ENCODE results near the gene MARK2. TPM values are rescaled to one million over a fixed set of nuclear protein-coding genes. Genes with fewer than 3 reads are reported as not detected.

The MARK2 gene
- total RNA-seq, 2 experiments from 2014 or later: 24.3 to 24.9 TPM

GRCh38 chr11:63917692-63918506 lies 79.0 kb downstream of the MARK2 start:
- intact Hi-C loops (cut with DNase I, micrococcal nuclease): loop anchor here in 1 of 2 experiments (1.0 to 5.0 kb wide), 4 partner anchors 20 to 229 kb away; no protein-coding TSS in a partner anchor
- Mint-ChIP-seq H3K27ac (no peak overlapping the region), H3K4me1 (peaks cover 12% of the 10 kb centered on the region), H3K9me3 (ENCODE audit: low read depth) (no peaks in the 10 kb centered on the region), H3K27me3 (peaks cover 3% of the 10 kb centered on the region), H3K36me3 (ENCODE audit: low read depth) (no peaks in the 10 kb centered on the region), H3K4me3 (peak overlapping the region; percentile 55)
- ChIA-PET CTCF (interaction anchor here (0.8 to 1.5 kb wide), 5 partner anchors 11 to 150 kb away, joined by 3 to 5 read pairs (median 3); partner anchors contain the start of gene MARK2), POLR2A (no interaction called here)
- ATAC-seq (peak; percentile 37), DNase-seq (peak; percentile 65)

- POLR2A ChIA-PET: no interaction called here
- H3K4me3 Mint-ChIP-seq: no peak overlapping the region
Measured at GRCh38 chr11:63918507-63919191, 79.7 kb downstream of the MARK2 start.

GRCh38 chr11:63919267-63920125 lies 80.6 kb downstream of the MARK2 start:
- Mint-ChIP-seq H3K4me1 (peaks cover 12% of the 10 kb centered on the region), H3K9me3 (ENCODE audit: low read depth) (no peaks in the 10 kb centered on the region), H3K27ac (no peak overlapping the region), H3K36me3 (ENCODE audit: low read depth) (no peaks in the 10 kb centered on the region), H3K4me3 (no peak overlapping the region), H3K27me3 (peaks cover 3% of the 10 kb centered on the region)
- DNase-seq (no peak), ATAC-seq (no peak)
- ChIA-PET POLR2A (no interaction called here), CTCF (interaction anchor here (0.8 to 2.2 kb wide), 5 partner anchors 17 to 82 kb away, joined by 3 to 7 read pairs (median 4); partner anchors contain the start of gene MARK2)
- intact Hi-C loops (cut with DNase I, micrococcal nuclease): loop anchor here in 1 of 2 experiments (5.0 kb wide), 1 partner anchor 228 kb away; no protein-coding TSS in a partner anchor

More at GRCh38 chr11:63918507-63919191, 79.7 kb downstream of the MARK2 start:
- CTCF ChIA-PET: interaction anchor here (1.4 to 1.5 kb wide), 2 partner anchors 81 to 83 kb away, joined by 3 to 4 read pairs; no protein-coding TSS in a partner anchor
- Mint-ChIP-seq H3K27me3 (peaks cover 3% of the 10 kb centered on the region), H3K9me3 (ENCODE audit: low read depth) (no peaks in the 10 kb centered on the region), H3K4me1 (peaks cover 12% of the 10 kb centered on the region), H3K27ac (no peak overlapping the region), H3K36me3 (ENCODE audit: low read depth) (no peaks in the 10 kb centered on the region)
- intact Hi-C loops (cut with DNase I, micrococcal nuclease): loop anchor here in 1 of 2 experiments (5.0 kb wide), 1 partner anchor 229 kb away; no protein-coding TSS in a partner anchor
- DNase-seq (no peak), ATAC-seq (no peak)

- Mint-ChIP-seq H3K4me1 (peaks cover 11% of the 10 kb centered on the region), H3K9me3 (ENCODE audit: low read depth) (no peaks in the 10 kb centered on the region), H3K36me3 (ENCODE audit: low read depth) (no peaks in the 10 kb centered on the region), H3K27ac (no peak overlapping the region), H3K27me3 (no peaks in the 10 kb centered on the region), H3K4me3 (no peak overlapping the region)
- CTCF ChIA-PET: interaction anchor here (0.6 to 2.2 kb wide), 6 partner anchors 16 to 126 kb away, joined by 3 to 7 read pairs (median 4); partner anchors contain the start of gene MARK2
- POLR2A ChIA-PET: no interaction called here
- intact Hi-C loops (cut with DNase I, micrococcal nuclease): no loop called here
- DNase-seq (no peak), ATAC-seq (no peak)
Measured at GRCh38 chr11:63920126-63920938, 81.4 kb downstream of the MARK2 start.

- H3K4me1 Mint-ChIP-seq: peaks cover 11% of the 10 kb centered on the region
- intact Hi-C loops (cut with DNase I, micrococcal nuclease): loop anchor here in 1 of 2 experiments (1.0 kb wide), 1 partner anchor 84 kb away; no protein-coding TSS in a partner anchor
- ATAC-seq (no peak), DNase-seq (peak; percentile 64)
- CTCF ChIA-PET: interaction anchor here (0.6 to 2.2 kb wide), 7 partner anchors 9 to 1725 kb away, joined by 3 to 7 read pairs (median 3); no protein-coding TSS in a partner anchor
- H3K36me3 Mint-ChIP-seq (ENCODE audit: low read depth): no peaks in the 10 kb centered on the region
- H3K9me3 Mint-ChIP-seq (ENCODE audit: low read depth): no peaks in the 10 kb centered on the region
- H3K4me3 Mint-ChIP-seq: no peak overlapping the region
- no peaks in the 10 kb centered on the region for H3K27me3 Mint-ChIP-seq
- no peak overlapping the region for H3K27ac Mint-ChIP-seq
- POLR2A ChIA-PET: no interaction called here
Measured at GRCh38 chr11:63920939-63921417, 82.1 kb downstream of the MARK2 start.

- Mint-ChIP-seq H3K27me3 (no peaks in the 10 kb centered on the region), H3K4me3 (no peak overlapping the region), H3K4me1 (peaks cover 4% of the 10 kb centered on the region), H3K27ac (no peak overlapping the region), H3K36me3 (ENCODE audit: low read depth) (no peaks in the 10 kb centered on the region), H3K9me3 (ENCODE audit: low read depth) (no peaks in the 10 kb centered on the region)
- ChIA-PET CTCF (no interaction called here), POLR2A (interaction anchor here (0.6 kb wide), 1 partner anchor 8 kb away, joined by 3 read pairs; no protein-coding TSS in a partner anchor)
- intact Hi-C loops (cut with DNase I, micrococcal nuclease): no loop called here
- ATAC-seq: no peak
- DNase-seq: no peak
Measured at GRCh38 chr11:63922673-63923192, 83.8 kb downstream of the MARK2 start.

GRCh38 chr11:63923319-63923718 lies 84.4 kb downstream of the MARK2 start:
- H3K4me3 Mint-ChIP-seq: no peak overlapping the region
- ATAC-seq: no peak
- POLR2A ChIA-PET: interaction anchor here (0.6 kb wide), 1 partner anchor 9 kb away, joined by 3 read pairs; no protein-coding TSS in a partner anchor
- CTCF ChIA-PET: no interaction called here
- peaks cover 4% of the 10 kb centered on the region for H3K4me1 Mint-ChIP-seq
- H3K27ac Mint-ChIP-seq: no peak overlapping the region
- intact Hi-C loops (cut with DNase I, micrococcal nuclease): no loop called here
- H3K9me3 Mint-ChIP-seq (ENCODE audit: low read depth): no peaks in the 10 kb centered on the region
- H3K27me3 Mint-ChIP-seq: no peaks in the 10 kb centered on the region
- DNase-seq: no peak
- H3K36me3 Mint-ChIP-seq (ENCODE audit: low read depth): no peaks in the 10 kb centered on the region

- intact Hi-C loops (cut with DNase I, micrococcal nuclease): no loop called here
- POLR2A ChIA-PET: no interaction called here
- Mint-ChIP-seq H3K27me3 (no peaks in the 10 kb centered on the region), H3K4me3 (no peak overlapping the region), H3K27ac (no peak overlapping the region), H3K36me3 (ENCODE audit: low read depth) (no peaks in the 10 kb centered on the region), H3K9me3 (ENCODE audit: low read depth) (no peaks in the 10 kb centered on the region), H3K4me1 (no peaks in the 10 kb centered on the region)
- no peak for ATAC-seq
- DNase-seq: no peak
- CTCF ChIA-PET: interaction anchor here (0.5 to 1.9 kb wide), 2 partner anchors 8 to 16 kb away, joined by 3 to 4 read pairs; no protein-coding TSS in a partner anchor
Measured at GRCh38 chr11:63929616-63930015, 90.7 kb downstream of the MARK2 start.

- H3K4me3 Mint-ChIP-seq: no peak overlapping the region
- intact Hi-C loops (cut with DNase I, micrococcal nuclease): no loop called here
- H3K27me3 Mint-ChIP-seq: no peaks in the 10 kb centered on the region
- POLR2A ChIA-PET: no interaction called here
- no peak overlapping the region for H3K27ac Mint-ChIP-seq
- H3K9me3 Mint-ChIP-seq (ENCODE audit: low read depth): no peaks in the 10 kb centered on the region
- no peaks in the 10 kb centered on the region for H3K36me3 Mint-ChIP-seq (ENCODE audit: low read depth)
- DNase-seq (no peak), ATAC-seq (no peak)
- CTCF ChIA-PET: interaction anchor here (1.9 kb wide), 1 partner anchor 15 kb away, joined by 4 read pairs; no protein-coding TSS in a partner anchor
- H3K4me1 Mint-ChIP-seq: no peaks in the 10 kb centered on the region
Measured at GRCh38 chr11:63931045-63931444, 92.1 kb downstream of the MARK2 start.

GRCh38 chr11:63931876-63932275 lies 93.0 kb downstream of the MARK2 start:
- Mint-ChIP-seq H3K27ac (no peak overlapping the region), H3K36me3 (ENCODE audit: low read depth) (no peaks in the 10 kb centered on the region)

More at GRCh38 chr11:63931876-63932275, 93.0 kb downstream of the MARK2 start:
- DNase-seq (no peak), ATAC-seq (no peak)
- CTCF ChIA-PET: no interaction called here
- POLR2A ChIA-PET: no interaction called here
- intact Hi-C loops (cut with DNase I, micrococcal nuclease): no loop called here
- H3K27me3 Mint-ChIP-seq: no peaks in the 10 kb centered on the region
- H3K4me1 Mint-ChIP-seq: no peaks in the 10 kb centered on the region
- no peaks in the 10 kb centered on the region for H3K9me3 Mint-ChIP-seq (ENCODE audit: low read depth)
- H3K4me3 Mint-ChIP-seq: no peak overlapping the region

Measured in activated CD4-positive, alpha-beta T cell treated with anti-CD3 and anti-CD28 coated beads for 36 hours (primary cell).